Smooth muscle cell (in vitro differentiated cells): ENCODE measurements around the gene SERTAD3. TPM values are rescaled to one million over a fixed set of nuclear protein-coding genes. Genes with fewer than 3 reads are reported as not detected.

Experiments used
- DNase-seq: peaks from one replicate; lab custom pipeline; 2025; ENCODE audit not compliant: unreplicated experiment; lab: John Stamatoyannopoulos, UW
- H2AFZ ChIP-seq: fragments of 200-600 bp; sonication (generic); 2 replicates; pipeline ENCODE4 v1.6.0; 2016; ENCODE audit warnings: antibody characterized with exemption, low read depth, mild to moderate bottlenecking
- H3F3A ChIP-seq: fragments of 200-600 bp; sonication (generic); 2 replicates; pipeline ENCODE4 v1.6.0; 2017; ENCODE audit warnings: antibody characterized with exemption, low read depth
- H3K27ac ChIP-seq: fragments of 200-600 bp; sonication (generic); 2 replicates; pipeline ENCODE4 v1.5.1; 2016; ENCODE audit warnings: low read depth, mild to moderate bottlenecking
- H3K27me3 ChIP-seq: fragments of 200-600 bp; sonication (generic); 2 replicates; pipeline ENCODE4 v1.6.1; 2016; ENCODE audit warnings: low read depth, mild to moderate bottlenecking
- H3K36me3 ChIP-seq: fragments of 200-600 bp; sonication (generic); 2 replicates; pipeline ENCODE4 v1.5.1; 2016; ENCODE audit warnings: low read depth
- H3K4me1 ChIP-seq: fragments of 200-600 bp; sonication (generic); 2 replicates; pipeline ENCODE4 v1.5.1; 2016; ENCODE audit warnings: low read depth
- H3K4me2 ChIP-seq: fragments of 200-600 bp; sonication (generic); 2 replicates; pipeline ENCODE4 v1.6.0; 2016; ENCODE audit warnings: mild to moderate bottlenecking
- H3K4me3 ChIP-seq: fragments of 200-600 bp; sonication (generic); 2 replicates; pipeline ENCODE4 v1.5.1; 2016; ENCODE audit warnings: mild to moderate bottlenecking
- H3K79me2 ChIP-seq: fragments of 200-600 bp; sonication (generic); 2 replicates; pipeline ENCODE4 v1.6.0; 2016; ENCODE audit warnings: low read depth, mild to moderate bottlenecking
- H3K9ac ChIP-seq: fragments of 200-600 bp; sonication (generic); 2 replicates; pipeline ENCODE4 v1.6.0; 2016; ENCODE audit warnings: low read depth
- H3K9me3 ChIP-seq: fragments of 200-600 bp; sonication (generic); replicated peaks from 2 replicates; pipeline ENCODE4 v1.5.1; 2016; ENCODE audit warnings: low read depth
- H4K20me1 ChIP-seq: fragments of 200-600 bp; sonication (generic); 2 replicates; pipeline ENCODE4 v1.6.0; 2016; ENCODE audit warnings: low read depth
- CTCF ChIP-seq: fragments of 200-600 bp; sonication (generic); IDR thresholded peaks from 2 replicates; pipeline ENCODE4 v1.5.1; 2017; ENCODE audit warnings: borderline replicate concordance, mild to moderate bottlenecking, antibody characterized with exemption; ENCODE audit not compliant: insufficient read depth, poor library complexity, severe bottlenecking
- WGBS: methylation state at CpG from one replicate; pipeline ENCODE4 v1.1.7; 2016; ENCODE audit warnings: low lambda C conversion rate; 5-methylcytosine and 5-hydroxymethylcytosine counted together
- polyA plus RNA-seq: library from polyadenylated mRNA; unstranded; fragments of >200 nt; fragmentation: Nextera tagmentation; extraction: Ambion mirVana; gene quantifications from 2 replicates; pipeline ENCODE4 v1.2.1, GENCODE V29; 2016
- total RNA-seq: library from RNA; depleted of rRNA; stranded (reverse); fragments of >200 nt; gene quantifications from 2 replicates; pipeline ENCODE4 v1.2.3, GENCODE V29; 2014

The SERTAD3 gene
- total and polyA plus RNA-seq, 2 experiments from 2014 or later: 43.1 to 82.9 TPM

GRCh38 chr19:40398417-40399131 lies 45.6 kb downstream of the SERTAD3 start:
- WGBS: 56% methylated on average over 46 of the region's 49 CpGs
- H3K4me1 ChIP-seq: no peaks in the 10 kb centered on the region
- no peaks in the 10 kb centered on the region for H3K9me3 ChIP-seq
- no peaks in the 10 kb centered on the region for H3K27me3 ChIP-seq
- no peak overlapping the region for H3K9ac ChIP-seq
- H3K4me2 ChIP-seq: no peak overlapping the region
- H3F3A ChIP-seq: no peaks in the 10 kb centered on the region
- DNase-seq: no peak
- H3K79me2 ChIP-seq: no peaks in the 10 kb centered on the region
- H3K27ac ChIP-seq: no peak overlapping the region
- no peak for TF ChIP-seq CTCF
- H4K20me1 ChIP-seq: no peaks in the 10 kb centered on the region
- H3K36me3 ChIP-seq: no peaks in the 10 kb centered on the region
- no peak overlapping the region for H2AFZ ChIP-seq
- no peak overlapping the region for H3K4me3 ChIP-seq

- H3K36me3 ChIP-seq: no peaks in the 10 kb centered on the region
- no peaks in the 10 kb centered on the region for H3K9me3 ChIP-seq
- no peak for DNase-seq
- H3K4me1 ChIP-seq: no peaks in the 10 kb centered on the region
- no peak overlapping the region for H3K4me2 ChIP-seq
- H3K4me3 ChIP-seq: no peak overlapping the region
- no peaks in the 10 kb centered on the region for H3K79me2 ChIP-seq
- H4K20me1 ChIP-seq: no peaks in the 10 kb centered on the region
- no peak overlapping the region for H2AFZ ChIP-seq
- H3K27ac ChIP-seq: no peak overlapping the region
- H3K9ac ChIP-seq: no peak overlapping the region
- no peak for TF ChIP-seq CTCF
- H3K27me3 ChIP-seq: no peaks in the 10 kb centered on the region
- 96% methylated on average over 20 of the region's 22 CpGs for WGBS
- H3F3A ChIP-seq: no peaks in the 10 kb centered on the region
These were observed 46.6 kb downstream of the SERTAD3 start for GRCh38 chr19:40397568-40397906.

GRCh38 chr19:40396886-40397567 lies 47.1 kb downstream of the SERTAD3 start:
- Histone ChIP-seq H3K36me3 (no peaks in the 10 kb centered on the region), H3K9me3 (no peaks in the 10 kb centered on the region), H3K4me3 (no peak overlapping the region), H3K4me2 (no peak overlapping the region), H3K79me2 (no peaks in the 10 kb centered on the region), H3K27me3 (no peaks in the 10 kb centered on the region), H3K4me1 (no peaks in the 10 kb centered on the region), H3F3A (no peaks in the 10 kb centered on the region), H3K9ac (no peak overlapping the region), H4K20me1 (no peaks in the 10 kb centered on the region), H2AFZ (no peak overlapping the region), H3K27ac (no peak overlapping the region)
- TF ChIP-seq CTCF: no peak
- WGBS: 96% methylated on average over 16 of the region's 20 CpGs
- DNase-seq: no peak
